Peyer's patch (tissue), 4 donors: ENCODE measurements around the gene CLASRP.

Experiments used
- CTCF ChIP-seq, 6 experiments: fragments of 450-650 bp in 4 of 6; fragments of 200-600 bp in 2 of 6; sonication (generic) in 1 of 6; IDR thresholded peaks; one replicate each; pipeline ENCODE4 v1.5.1; 2017 to 2019; ENCODE audit warnings: antibody characterized with exemption in 6 of 6, mild to moderate bottlenecking in 3 of 6, moderate library complexity in 1 of 6
- POLR2A ChIP-seq, 2 donors: fragments of 450-650 bp; IDR thresholded peaks; one replicate each; pipeline ENCODE4 v1.5.1; 2017; ENCODE audit warnings: antibody characterized with exemption in 2 of 2, mild to moderate bottlenecking in 2 of 2, moderate library complexity in 2 of 2

GRCh38 chr19:45114116-45114515, 75.3 kb downstream of the CLASRP start:
- TF ChIP-seq CTCF (IDR thresholded peaks at IDR 0.05) (no peak), POLR2A (IDR thresholded peaks at IDR 0.05) (no peak)
